Uterus (tissue), 4 donors: Measurements from ENCODE around the gene SF3B3. TPM values are rescaled to one million over a fixed set of nuclear protein-coding genes. Genes with fewer than 3 reads are reported as not detected.

Experiments used
- DNase-seq, 2 donors: peaks; one replicate each; pipeline ENCODE4 v3.0.0-alpha.2; 2019 to 2020
- H3K27ac ChIP-seq, 2 donors: fragments of 200-600 bp; sonication (generic); 1 replicate in 1 of 2; 2 replicates in 1 of 2; pipeline ENCODE4 v1.5.1; 2016 to 2018
- H3K27me3 ChIP-seq, 2 donors: fragments of 200-600 bp; sonication (generic); one replicate each; pipeline ENCODE4 v1.5.1; 2018 to 2019; ENCODE audit warnings: control low read depth in 1 of 2
- H3K36me3 ChIP-seq, 2 donors: fragments of 200-600 bp; sonication (generic); one replicate each; pipeline ENCODE4 v1.5.1; 2019; ENCODE audit warnings: control low read depth in 1 of 2
- H3K4me1 ChIP-seq, 2 donors: fragments of 200-600 bp; sonication (generic); one replicate each; pipeline ENCODE4 v1.5.1; 2018 to 2019; ENCODE audit warnings: control low read depth in 1 of 2
- H3K4me3 ChIP-seq, 2 donors: fragments of 200-600 bp; sonication (generic); 1 replicate in 1 of 2; 2 replicates in 1 of 2; pipeline ENCODE4 v1.5.1; 2018 to 2019; ENCODE audit warnings: mild to moderate bottlenecking in 1 of 2
- H3K9me3 ChIP-seq, 2 donors: fragments of 200-600 bp; sonication (generic); one replicate each; pipeline ENCODE4 v1.5.1; 2019; ENCODE audit warnings: control low read depth in 1 of 2
- CTCF ChIP-seq, 4 experiments: fragments of 200-600 bp in 2 of 4; fragments of 450-650 bp in 2 of 4; sonication (generic) in 2 of 4; IDR thresholded peaks; one replicate each; pipeline ENCODE4 v1.5.1; 2016 to 2019; ENCODE audit warnings: antibody characterized with exemption in 4 of 4, mild to moderate bottlenecking in 2 of 4, moderate library complexity in 1 of 4
- POLR2A ChIP-seq, 2 donors: fragments of 450-650 bp; IDR thresholded peaks; one replicate each; pipeline ENCODE4 v1.6.1; 2016; ENCODE audit warnings: antibody characterized with exemption in 2 of 2, mild to moderate bottlenecking in 1 of 2, moderate library complexity in 1 of 2
- intact Hi-C: fragments of 100-400 bp; cut with DNase I; formaldehyde crosslinking; loops from one replicate; pipeline ENCODE4 v1.15.1; 2023; ENCODE audit warnings: low total_unique reads
- total RNA-seq, 4 donors: library from RNA; depleted of rRNA in 3 of 4; stranded (reverse); fragments of >200 nt in 3 of 4; gene quantifications; one replicate each; pipeline versions ENCODE4 v1.1.0 to v1.2.4, GENCODE V29; 2014 to 2023
- donor health status: DM: yes; HTN: yes; CAD: no.

Gene SF3B3
- total RNA-seq, 4 donors from 2014 or later, result 24.3 to 244 (median 145) TPM

GRCh38 chr16:70594569-70594968, 71.0 kb downstream of the SF3B3 start:
- TF ChIP-seq POLR2A (IDR thresholded peaks at IDR 0.05) (no peak), CTCF (IDR thresholded peaks at IDR 0.05) (no peak)
- no peaks in the 10 kb centered on the region for H3K36me3 ChIP-seq
- H3K4me1 ChIP-seq, result peaks cover 0 to 5% of the 10 kb centered on the region in 2 donors
- no peaks in the 10 kb centered on the region for H3K27me3 ChIP-seq
- peak in 1 of 2 donors; percentile 82 for DNase-seq
- peak overlapping the region; percentile 33 to 39 for H3K27ac ChIP-seq
- H3K4me3 ChIP-seq, result no peak overlapping the region
- intact Hi-C loops, result no loop called here
- no peaks in the 10 kb centered on the region for H3K9me3 ChIP-seq

GRCh38 chr16:70597135-70597835, 73.7 kb downstream of the SF3B3 start:
- TF ChIP-seq CTCF (IDR thresholded peaks at IDR 0.05) (no peak), POLR2A (IDR thresholded peaks at IDR 0.05) (no peak)
- H3K4me3 ChIP-seq, result no peak overlapping the region
- intact Hi-C loops, result no loop called here

DNA sequence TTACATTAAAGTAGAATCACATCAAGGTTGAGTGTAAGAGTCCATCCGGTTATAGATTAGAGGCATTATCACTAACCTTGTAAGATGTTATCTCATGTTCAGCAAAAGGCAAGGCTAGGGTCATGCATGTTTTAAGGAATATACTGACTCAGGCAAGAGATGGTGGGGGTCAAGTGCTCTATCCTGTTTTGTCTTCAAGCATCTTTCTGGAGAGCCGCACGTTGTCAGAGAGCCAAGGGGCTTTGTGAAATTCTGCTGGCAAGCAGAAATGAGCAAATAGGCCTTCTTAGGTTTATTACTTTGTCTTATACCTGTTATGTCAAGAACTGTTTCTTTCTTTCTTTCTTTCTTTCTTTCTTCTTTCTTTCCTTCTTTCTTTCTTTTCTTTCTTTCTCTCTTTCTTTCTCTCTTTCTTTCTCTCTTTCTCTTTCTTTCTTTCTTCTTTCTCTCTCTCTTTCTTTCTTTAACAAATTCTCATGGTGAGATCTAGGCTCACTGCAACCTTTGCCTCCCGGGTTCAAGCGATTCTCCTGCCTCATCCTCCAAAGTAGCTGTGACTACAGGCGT, 75.4 kb downstream of the SF3B3 start:
- no peak overlapping the region for H3K27ac ChIP-seq
- H3K9me3 ChIP-seq, result no peaks in the 10 kb centered on the region
- H3K4me1 ChIP-seq, result no peaks in the 10 kb centered on the region
- no peak for TF ChIP-seq POLR2A (IDR thresholded peaks at IDR 0.05)
- TF ChIP-seq CTCF (IDR thresholded peaks at IDR 0.05), result no peak
- H3K4me3 ChIP-seq, result no peak overlapping the region
- H3K27me3 ChIP-seq, result no peaks in the 10 kb centered on the region
- DNase-seq, result peak; percentile 48 to 68
- no peaks in the 10 kb centered on the region for H3K36me3 ChIP-seq
- intact Hi-C loops, result no loop called here

More at GRCh38 chr16:70597135-70597835, 73.7 kb downstream of the SF3B3 start:
- Histone ChIP-seq H3K27me3 (no peaks in the 10 kb centered on the region), H3K4me1 (no peaks in the 10 kb centered on the region), H3K9me3 (no peaks in the 10 kb centered on the region), H3K27ac (no peak overlapping the region), H3K36me3 (no peaks in the 10 kb centered on the region)
- DNase-seq, result no peak

- H3K36me3 ChIP-seq, result no peaks in the 10 kb centered on the region
- H3K27ac ChIP-seq, result no peak overlapping the region
- DNase-seq, result no peak
- no peak overlapping the region for H3K4me3 ChIP-seq
- intact Hi-C loops, result no loop called here
- H3K9me3 ChIP-seq, result no peaks in the 10 kb centered on the region
- TF ChIP-seq CTCF (IDR thresholded peaks at IDR 0.05), result no peak
- no peak for TF ChIP-seq POLR2A (IDR thresholded peaks at IDR 0.05)
- H3K27me3 ChIP-seq, result no peaks in the 10 kb centered on the region
- H3K4me1 ChIP-seq, result no peaks in the 10 kb centered on the region
Measured at GRCh38 chr16:70600730-70601129, 77.1 kb downstream of the SF3B3 start.
